ENCODE measurements around the gene CHST3.
"Not testable (repeated sequence)": the region's sequence is repeated elsewhere in the genome, so short reads cannot be mapped to it uniquely, and the experiment has no call there.

Gene CHST3

GRCh38 chr10:71974489-71975021 lies 10.4 kb downstream of the CHST3 start:
- DNase-seq = no peak

DNA sequence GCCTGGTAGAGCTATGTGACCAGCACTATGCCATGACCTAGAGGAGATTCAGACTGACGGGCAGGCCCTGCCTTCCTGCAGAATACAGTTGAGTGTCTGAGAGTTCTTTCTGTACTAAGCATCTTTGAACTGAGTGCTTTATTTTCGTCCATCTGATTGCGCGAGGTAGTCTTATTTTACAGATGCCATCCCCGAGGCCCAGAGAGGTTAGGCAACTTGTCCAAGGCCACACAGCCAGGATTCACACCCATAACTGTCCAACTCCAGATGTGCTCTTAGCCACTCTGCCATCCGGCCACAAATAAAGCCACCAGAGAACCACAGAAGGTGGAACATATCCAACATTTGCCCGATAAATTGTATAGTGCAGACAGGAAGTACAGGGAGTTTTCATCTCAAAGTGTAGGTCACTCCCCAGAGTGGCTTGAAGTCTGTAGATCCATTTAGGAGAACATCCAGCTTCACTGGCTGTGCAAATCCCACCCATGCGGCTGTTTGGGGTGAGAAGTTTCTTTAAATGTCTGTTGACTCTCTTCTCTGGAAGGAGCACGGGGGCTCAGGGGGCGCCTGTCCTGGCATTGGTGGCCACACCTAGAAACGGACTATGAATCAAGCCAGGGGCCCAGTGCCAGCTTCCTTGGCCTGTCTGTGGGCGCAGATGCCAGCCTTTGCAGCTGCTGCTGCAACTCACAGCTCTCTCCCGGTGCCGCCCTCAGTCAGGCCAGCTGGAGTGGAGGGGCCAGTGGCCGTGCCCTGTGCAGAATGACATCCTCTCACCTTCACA lies 11.1 kb downstream of the CHST3 start:
- DNase-seq = no peak

- DNase-seq = no peak
Observed at GRCh38 chr10:71975871-71976725, 11.9 kb downstream of the CHST3 start.

DNA sequence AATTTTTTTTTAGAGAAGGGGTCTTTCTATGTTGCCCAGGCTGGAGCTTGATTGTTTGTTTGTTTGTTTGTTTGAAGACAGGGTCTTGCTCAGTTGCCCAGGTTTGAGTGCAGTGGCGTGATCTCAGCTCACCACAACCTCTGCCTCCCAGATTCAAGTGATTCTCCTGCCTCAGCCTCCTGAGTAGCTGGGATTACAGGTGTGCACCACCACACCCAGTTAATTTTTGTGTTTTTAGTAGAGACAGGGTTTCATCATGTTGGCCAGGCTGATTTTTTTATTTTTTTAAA lies 13.4 kb downstream of the CHST3 start:
- DNase-seq = not testable (repeated sequence)

GRCh38 chr10:71978476-71978875 lies 14.3 kb downstream of the CHST3 start:
- no peak for DNase-seq

- no peak for DNase-seq
Observed at GRCh38 chr10:71978988-71979691, 14.9 kb downstream of the CHST3 start.

DNA sequence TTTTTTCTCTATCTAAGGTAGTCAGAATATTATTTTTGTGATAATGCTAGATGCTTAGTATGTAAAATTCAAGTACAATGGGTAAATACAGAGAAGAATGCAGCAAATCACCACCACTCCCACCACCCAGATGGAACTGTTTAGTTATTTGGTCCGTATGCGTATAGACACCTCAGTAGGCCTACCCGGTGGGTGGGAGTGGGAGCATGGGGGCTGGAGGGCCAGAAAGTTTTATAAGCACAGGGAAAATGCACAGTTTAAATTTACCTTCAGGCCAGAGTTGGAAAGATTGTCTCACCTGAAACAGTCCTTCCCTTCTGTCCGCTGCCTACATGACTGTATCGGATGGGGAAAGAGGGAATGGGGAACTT lies 15.5 kb downstream of the CHST3 start:
- DNase-seq = no peak

DNA sequence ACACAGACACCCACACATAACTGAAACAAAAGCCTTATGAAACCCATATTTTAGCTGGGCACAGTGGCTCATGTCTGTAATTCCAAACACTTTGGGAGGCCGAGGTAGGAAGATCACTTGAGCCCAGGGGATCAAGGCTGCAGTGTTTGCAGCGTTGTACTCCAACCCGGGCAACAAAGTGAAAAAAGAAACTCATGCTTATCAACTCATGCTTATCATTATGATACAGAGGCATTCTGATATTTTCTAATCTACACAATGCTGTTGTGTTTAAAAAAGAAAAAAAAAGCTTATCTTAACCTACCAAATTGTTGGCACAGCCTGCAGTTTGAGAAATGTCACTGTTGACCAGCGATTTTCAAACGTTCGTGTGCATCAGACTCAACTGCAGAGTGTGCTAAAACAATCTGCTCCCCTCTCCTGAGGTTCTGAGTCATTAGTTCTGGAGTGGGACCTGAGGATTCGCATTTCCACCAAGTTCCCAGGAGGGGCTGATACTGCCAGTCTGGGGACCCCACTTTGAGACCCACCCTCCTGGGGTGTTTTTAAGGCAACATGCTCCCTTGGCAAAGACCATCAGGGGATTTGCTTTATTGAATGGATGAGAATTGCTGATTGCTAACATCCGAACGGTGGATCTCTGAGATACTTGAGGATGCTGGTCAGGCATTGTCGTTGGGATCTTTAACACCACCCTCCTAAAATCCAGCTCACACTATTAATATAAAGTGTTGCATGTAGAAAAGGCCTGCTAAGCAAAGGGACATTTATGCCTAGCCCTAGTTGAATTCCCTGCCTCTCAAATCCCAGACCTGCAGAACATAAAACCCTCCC lies 16.2 kb downstream of the CHST3 start:
- DNase-seq = no peak

DNA sequence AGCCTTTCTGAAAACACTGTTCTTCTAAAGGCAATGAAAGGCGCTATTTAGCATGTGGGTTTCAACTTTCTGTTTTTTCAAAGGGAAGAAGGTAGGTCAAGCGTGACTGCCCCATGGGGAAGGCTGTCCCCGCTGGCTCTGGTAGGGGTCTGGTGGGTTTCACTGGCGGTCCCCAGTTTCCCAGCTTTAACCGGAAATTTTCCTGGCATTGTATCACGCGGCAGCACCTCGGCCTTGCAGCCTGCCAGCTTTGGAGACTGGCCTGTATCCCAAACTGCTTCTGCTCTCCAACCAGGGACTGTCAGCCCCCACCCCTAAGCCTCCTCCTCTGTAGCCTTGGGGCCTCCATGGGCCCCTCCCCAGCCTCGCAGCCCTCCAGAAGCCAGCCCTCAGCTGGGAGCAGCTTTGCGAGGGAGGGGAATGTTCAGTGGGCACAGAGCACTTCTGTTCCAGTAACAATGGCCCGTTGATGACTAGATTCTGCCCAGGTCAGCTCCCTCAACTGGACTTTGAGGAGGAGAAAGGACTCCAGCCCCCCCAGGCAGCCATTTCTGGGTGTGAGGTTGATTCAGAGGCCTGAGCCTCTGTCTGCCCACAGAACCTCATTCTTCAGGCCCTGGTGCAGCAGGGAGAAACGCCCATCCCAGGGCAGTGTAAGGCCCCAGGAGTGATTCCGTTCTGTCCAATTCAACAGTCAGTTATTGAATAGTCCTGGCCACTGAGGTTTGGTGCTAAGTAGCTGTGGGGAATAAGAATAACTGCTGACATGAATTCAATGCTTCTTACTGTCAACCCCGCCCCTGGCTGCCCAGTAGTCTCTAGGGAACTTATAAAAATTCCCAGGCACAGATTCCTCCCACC lies 17.1 kb downstream of the CHST3 start:
- no peak for DNase-seq

- no peak for DNase-seq
Observed at GRCh38 chr10:71981876-71982230, 17.7 kb downstream of the CHST3 start.

DNA sequence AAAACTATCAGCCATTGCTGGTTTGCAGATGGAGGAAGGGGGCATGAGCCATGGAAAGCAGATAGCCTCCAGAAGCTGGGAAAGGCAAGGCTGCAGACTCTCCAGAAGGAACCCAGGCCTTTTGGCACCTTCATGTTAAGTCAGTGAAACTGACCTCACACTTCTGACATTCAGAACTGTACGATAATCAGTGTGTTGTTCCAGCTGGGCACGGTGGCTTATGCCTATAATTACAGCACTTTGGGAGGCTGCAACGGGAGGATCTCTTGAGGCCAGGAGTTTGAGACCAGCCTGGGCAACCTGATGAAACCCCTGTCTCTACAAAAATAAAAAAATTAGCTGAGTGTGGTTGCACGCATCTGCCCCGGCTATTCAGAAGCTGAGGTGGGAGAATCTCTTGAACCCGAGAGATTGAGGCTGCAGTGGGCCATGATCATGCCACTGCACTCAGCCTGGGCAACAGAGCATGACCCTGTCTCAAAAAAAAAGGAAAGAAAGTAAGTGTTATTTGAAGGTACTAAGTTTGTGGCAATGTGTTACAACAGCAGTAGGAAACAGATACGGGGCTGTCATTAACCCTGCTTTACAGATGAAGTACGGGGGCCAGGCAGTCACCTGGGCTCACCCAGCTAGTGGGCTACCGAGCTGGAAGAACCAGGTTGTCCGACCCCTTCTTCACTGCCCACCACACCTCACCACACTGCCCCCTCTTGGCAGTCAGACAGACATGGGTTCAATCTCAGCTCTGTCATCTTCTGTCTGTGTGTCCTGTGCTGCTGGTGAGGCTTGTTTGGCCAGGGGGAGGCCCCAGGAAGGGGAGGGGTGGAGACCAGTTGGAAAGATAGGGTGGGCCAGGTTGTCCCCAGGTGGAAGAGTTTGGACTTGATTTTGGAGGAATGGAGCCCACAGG lies 18.3 kb downstream of the CHST3 start:
- no peak for DNase-seq

GRCh38 chr10:71984126-71984808 lies 20.1 kb downstream of the CHST3 start:
- no peak for DNase-seq

DNA sequence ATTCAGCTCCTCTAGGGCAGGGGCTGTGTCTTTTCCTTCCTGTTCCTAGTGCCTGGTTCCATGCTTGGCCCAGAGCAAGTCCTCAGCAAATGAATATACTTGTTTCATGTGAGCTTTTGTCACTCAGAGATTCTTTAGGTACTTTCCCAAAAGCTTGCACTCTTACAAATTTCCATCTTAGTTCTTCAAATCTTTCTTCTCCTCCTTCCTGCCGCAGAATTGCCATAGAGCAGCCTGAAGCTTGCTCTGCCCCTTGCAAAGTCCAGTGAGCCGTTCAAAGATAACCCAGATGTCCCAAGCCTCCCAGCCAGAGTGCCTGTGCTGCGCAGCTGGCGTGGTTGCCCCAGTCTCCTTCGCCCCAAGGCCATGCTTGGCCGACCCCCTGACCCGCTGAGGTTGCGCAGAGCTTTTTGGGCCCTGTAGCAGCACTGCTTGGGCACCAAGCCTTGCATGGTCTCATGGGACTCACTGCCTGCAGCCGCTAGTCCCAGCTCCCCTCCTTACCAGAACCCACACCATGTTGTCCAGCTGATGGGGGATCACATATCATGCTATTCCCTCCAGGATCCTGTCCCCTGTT lies 20.7 kb downstream of the CHST3 start:
- DNase-seq = no peak

DNA sequence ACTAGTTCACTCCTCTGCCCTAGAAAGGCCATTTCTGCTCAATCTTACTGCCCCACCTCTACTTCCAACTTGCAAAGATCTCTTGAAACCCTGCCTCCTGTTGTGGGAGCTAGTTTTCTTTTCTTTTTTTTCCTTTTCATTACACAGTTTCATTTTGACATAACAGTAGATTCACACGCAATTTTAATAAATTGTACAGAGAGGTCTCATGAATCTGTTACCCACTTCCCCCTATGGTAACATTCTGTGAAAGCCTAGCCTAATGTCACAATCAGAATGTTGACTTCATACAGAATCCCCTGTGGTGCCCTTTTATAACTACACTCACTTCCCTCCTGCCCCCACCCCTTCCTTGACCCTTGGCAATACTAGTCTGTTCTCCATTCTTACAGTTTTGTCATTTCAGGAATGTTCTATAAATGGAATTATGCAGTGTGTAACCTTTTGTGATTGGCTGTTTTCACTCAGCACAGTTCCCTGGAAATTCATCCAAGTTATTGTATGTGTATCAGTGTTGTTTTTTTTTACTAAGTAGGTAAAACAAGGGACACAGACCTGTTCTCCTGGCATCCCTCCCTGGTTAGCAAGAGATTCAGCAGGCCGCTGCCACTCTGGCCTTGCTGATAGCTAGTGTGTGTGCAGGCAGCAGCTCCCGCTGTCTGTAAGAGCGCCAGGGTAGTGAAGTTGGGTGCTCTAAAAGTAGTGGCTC lies 21.5 kb downstream of the CHST3 start:
- DNase-seq = no peak

DNA sequence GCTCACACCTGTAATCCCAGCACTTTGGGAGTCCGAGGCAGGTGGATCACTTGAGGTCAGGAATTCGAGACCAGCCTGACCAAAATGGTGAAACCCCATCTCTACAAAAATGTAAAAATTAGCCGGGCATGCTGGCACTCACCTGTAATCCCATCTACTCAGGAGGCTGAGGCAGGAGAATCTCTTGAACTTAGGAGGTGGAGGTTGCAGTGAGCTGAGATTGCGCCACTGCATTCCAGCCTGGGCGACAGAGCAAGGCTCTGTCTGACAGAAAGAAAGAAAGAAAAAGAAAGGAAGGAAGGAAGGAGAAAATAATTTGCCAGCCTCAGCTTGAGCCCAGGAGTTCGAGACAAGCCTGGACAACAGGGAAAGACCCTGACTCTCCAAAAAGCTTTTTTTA lies 24.7 kb downstream of the CHST3 start:
- not testable (repeated sequence) for DNase-seq

GRCh38 chr10:71989661-71990454 lies 25.7 kb downstream of the CHST3 start:
- no peak for DNase-seq

DNA sequence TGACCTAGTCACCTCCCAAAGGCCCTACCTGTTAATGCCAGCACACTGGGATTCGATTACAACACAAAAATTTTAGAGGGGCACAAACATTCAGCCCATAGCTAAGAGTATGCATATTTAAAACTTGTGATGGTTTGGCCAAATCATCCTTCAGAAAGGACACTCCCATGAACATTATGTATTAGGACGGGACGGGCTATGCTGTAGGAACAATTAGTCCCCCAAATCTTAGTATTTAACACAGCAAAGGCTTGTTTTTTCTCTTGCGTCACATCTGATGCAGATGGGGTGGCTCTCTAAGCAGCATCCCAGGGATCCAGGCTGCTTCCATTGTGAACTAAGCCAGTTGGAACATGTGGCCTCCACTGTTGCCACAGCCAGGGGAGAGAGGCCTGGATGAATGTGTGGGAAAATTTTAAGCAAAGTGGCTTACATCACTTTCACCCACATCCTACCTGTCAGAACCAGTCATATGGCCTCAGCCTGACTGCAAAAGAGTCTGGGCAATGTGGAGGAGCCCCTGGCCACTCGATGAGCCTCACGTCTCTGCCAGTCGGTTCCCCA lies 26.6 kb downstream of the CHST3 start:
- DNase-seq = no peak

GRCh38 chr10:71995449-71995848 lies 31.3 kb downstream of the CHST3 start:
- DNase-seq = no peak

Data from NCI-H1436 (cell line).